Astrocyte (in vitro differentiated cells and primary cell): ENCODE data around the gene TSPAN32. TPM values are rescaled to one million over a fixed set of nuclear protein-coding genes. Genes with fewer than 3 reads are reported as not detected.

Source experiments
- DNase-seq: peaks from one replicate; pipeline ENCODE4 v3.0.0-alpha.2; 2010; ENCODE audit warnings: low read depth
- FAIRE-seq: peaks from 2 replicates; lab custom pipeline; 2011; peaks lifted over from hg19 to GRCh38; lab: Jason Lieb, UNC
- H2AFZ ChIP-seq: 2 replicates; pipeline ENCODE4 v1.6.0; 2012; ENCODE audit warnings: low read depth, low read length, inconsistent platforms
- H3K27ac ChIP-seq: 2 replicates; pipeline ENCODE4 v1.5.1; 2011; ENCODE audit warnings: low read depth, low read length, inconsistent platforms
- H3K27me3 ChIP-seq: 2 replicates; pipeline ENCODE4 v1.6.0; 2011; ENCODE audit warnings: low read length, inconsistent platforms; ENCODE audit not compliant: insufficient read depth
- H3K36me3 ChIP-seq: 2 replicates; pipeline ENCODE4 v1.5.1; 2011; ENCODE audit warnings: low read length, inconsistent platforms; ENCODE audit not compliant: insufficient read depth
- H3K4me1 ChIP-seq: 2 replicates; pipeline ENCODE4 v1.5.1; 2011; ENCODE audit warnings: low read length, inconsistent platforms; ENCODE audit not compliant: insufficient read depth
- H3K4me2 ChIP-seq: 2 replicates; pipeline ENCODE4 v1.6.0; 2012; ENCODE audit warnings: low read length, inconsistent platforms
- H3K4me3 ChIP-seq: 2 replicates; pipeline ENCODE4 v1.5.1; 2011; ENCODE audit warnings: low read depth, mild to moderate bottlenecking, low read length, inconsistent platforms; ENCODE audit not compliant: insufficient read depth
- H3K79me2 ChIP-seq: 2 replicates; pipeline ENCODE4 v1.6.0; 2012; ENCODE audit warnings: mild to moderate bottlenecking, low read length, inconsistent platforms; ENCODE audit not compliant: insufficient read depth
- H3K9ac ChIP-seq: 2 replicates; pipeline ENCODE4 v1.6.0; 2012; ENCODE audit warnings: mild to moderate bottlenecking, low read length, inconsistent platforms
- H3K9me3 ChIP-seq: 2 replicates; pipeline ENCODE4 v1.5.1; 2012; ENCODE audit warnings: low read depth, mild to moderate bottlenecking, low read length, inconsistent platforms; ENCODE audit not compliant: insufficient read depth
- H4K20me1 ChIP-seq: 2 replicates; pipeline ENCODE4 v1.6.0; 2012; ENCODE audit warnings: low read length, inconsistent platforms; ENCODE audit not compliant: insufficient read depth
- H3K27ac Mint-ChIP-seq: one replicate; pipeline ENCODE4 v1.8.0; 2021; ENCODE audit warnings: mild to moderate bottlenecking, mixed read lengths; ENCODE audit not compliant: unreplicated experiment
- H3K27me3 Mint-ChIP-seq: one replicate; pipeline ENCODE4 v1.8.0; 2021; ENCODE audit warnings: low read depth, mixed read lengths; ENCODE audit not compliant: unreplicated experiment
- H3K36me3 Mint-ChIP-seq: one replicate; pipeline ENCODE4 v1.8.0; 2021; ENCODE audit warnings: low read depth, mixed read lengths; ENCODE audit not compliant: unreplicated experiment
- H3K4me1 Mint-ChIP-seq: one replicate; pipeline ENCODE4 v1.8.0; 2021; ENCODE audit warnings: low read depth, mixed read lengths; ENCODE audit not compliant: unreplicated experiment
- H3K4me3 Mint-ChIP-seq: one replicate; pipeline ENCODE4 v1.8.0; 2021; ENCODE audit warnings: mild to moderate bottlenecking, moderate library complexity, mixed read lengths; ENCODE audit not compliant: unreplicated experiment
- H3K9me3 Mint-ChIP-seq: one replicate; pipeline ENCODE4 v1.8.0; 2021; ENCODE audit warnings: mild to moderate bottlenecking, mixed read lengths; ENCODE audit not compliant: unreplicated experiment
- EZH2 ChIP-seq: IDR thresholded peaks from 2 replicates; pipeline ENCODE4 v1.6.1; 2012; ENCODE audit warnings: mild to moderate bottlenecking, low read length, inconsistent platforms; ENCODE audit not compliant: insufficient read depth
- total RNA-seq: library from RNA; stranded (reverse); gene quantifications from 2 replicates; pipeline ENCODE4 v1.2.1, GENCODE V29; 2021
- TF ChIP-seq, protein P1 (sequence below): IDR thresholded peaks from 2 replicates; pipeline ENCODE4 v1.5.1; 2011; ENCODE audit warnings: low read depth, mild to moderate bottlenecking, inconsistent platforms, low read length, moderate library complexity; ENCODE audit not compliant: insufficient read depth

The TSPAN32 gene
- total RNA-seq, 1 donor from 2014 or later, result not detected

DNA sequence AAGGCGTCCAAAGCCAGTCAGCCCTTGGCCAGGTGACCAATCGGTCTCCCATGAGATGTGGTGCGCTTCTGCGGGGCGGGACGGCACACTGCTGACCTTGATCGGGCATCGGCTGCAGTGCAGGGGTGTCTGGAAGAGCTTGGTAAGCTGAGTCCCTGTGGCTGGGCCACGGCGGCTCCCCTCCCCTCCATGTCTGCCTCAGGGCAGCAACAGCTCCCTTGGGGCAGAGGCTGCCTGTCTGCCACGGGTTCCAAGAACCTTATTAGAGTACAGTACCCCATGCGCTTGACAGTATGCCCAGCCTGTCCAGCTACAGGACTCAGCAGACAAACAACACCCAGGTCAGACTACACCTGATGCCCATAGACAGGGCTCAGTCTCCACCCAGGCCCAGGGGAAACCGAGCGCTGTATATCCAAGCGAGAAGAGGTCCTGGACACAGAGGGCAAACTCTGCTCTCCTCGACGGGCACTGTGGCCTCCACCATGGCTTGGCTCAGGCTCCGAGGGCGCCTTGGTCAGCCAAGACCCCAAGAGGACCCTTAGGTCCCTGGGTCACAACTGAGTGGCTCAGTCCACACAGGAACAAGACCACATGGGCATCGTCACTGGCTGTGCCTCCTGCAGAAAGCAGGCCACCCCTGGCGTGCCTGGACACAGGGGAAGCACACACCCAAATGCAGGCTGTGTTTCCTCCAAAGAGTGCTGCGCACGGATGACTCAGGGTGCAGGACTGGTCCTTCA is 18.9 kb downstream of the TSPAN32 start:
- H2AFZ ChIP-seq, result no peak overlapping the region
- no peaks in the 10 kb centered on the region for H3K27me3 ChIP-seq
- H3K4me3 ChIP-seq, result no peak overlapping the region
- H3K27ac ChIP-seq, result no peak overlapping the region
- H3K9me3 Mint-ChIP-seq, result peaks cover 11% of the 10 kb centered on the region
- no peak for DNase-seq
- no peak overlapping the region for H3K4me3 Mint-ChIP-seq
- no peak overlapping the region for H3K4me2 ChIP-seq
- no peak for FAIRE-seq
- H3K79me2 ChIP-seq, result no peaks in the 10 kb centered on the region
- TF ChIP-seq, protein P1, sequence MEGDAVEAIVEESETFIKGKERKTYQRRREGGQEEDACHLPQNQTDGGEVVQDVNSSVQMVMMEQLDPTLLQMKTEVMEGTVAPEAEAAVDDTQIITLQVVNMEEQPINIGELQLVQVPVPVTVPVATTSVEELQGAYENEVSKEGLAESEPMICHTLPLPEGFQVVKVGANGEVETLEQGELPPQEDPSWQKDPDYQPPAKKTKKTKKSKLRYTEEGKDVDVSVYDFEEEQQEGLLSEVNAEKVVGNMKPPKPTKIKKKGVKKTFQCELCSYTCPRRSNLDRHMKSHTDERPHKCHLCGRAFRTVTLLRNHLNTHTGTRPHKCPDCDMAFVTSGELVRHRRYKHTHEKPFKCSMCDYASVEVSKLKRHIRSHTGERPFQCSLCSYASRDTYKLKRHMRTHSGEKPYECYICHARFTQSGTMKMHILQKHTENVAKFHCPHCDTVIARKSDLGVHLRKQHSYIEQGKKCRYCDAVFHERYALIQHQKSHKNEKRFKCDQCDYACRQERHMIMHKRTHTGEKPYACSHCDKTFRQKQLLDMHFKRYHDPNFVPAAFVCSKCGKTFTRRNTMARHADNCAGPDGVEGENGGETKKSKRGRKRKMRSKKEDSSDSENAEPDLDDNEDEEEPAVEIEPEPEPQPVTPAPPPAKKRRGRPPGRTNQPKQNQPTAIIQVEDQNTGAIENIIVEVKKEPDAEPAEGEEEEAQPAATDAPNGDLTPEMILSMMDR, result no peak
- TF ChIP-seq EZH2, result no peak
- H3K4me1 Mint-ChIP-seq, result no peaks in the 10 kb centered on the region
- no peaks in the 10 kb centered on the region for H3K4me1 ChIP-seq
- no peaks in the 10 kb centered on the region for H3K36me3 ChIP-seq
- H4K20me1 ChIP-seq, result no peaks in the 10 kb centered on the region
- peaks cover 48% of the 10 kb centered on the region for H3K27me3 Mint-ChIP-seq
- H3K36me3 Mint-ChIP-seq, result peaks cover 8% of the 10 kb centered on the region
- H3K9me3 ChIP-seq, result no peaks in the 10 kb centered on the region
- H3K9ac ChIP-seq, result no peak overlapping the region
- no peak overlapping the region for H3K27ac Mint-ChIP-seq

DNA sequence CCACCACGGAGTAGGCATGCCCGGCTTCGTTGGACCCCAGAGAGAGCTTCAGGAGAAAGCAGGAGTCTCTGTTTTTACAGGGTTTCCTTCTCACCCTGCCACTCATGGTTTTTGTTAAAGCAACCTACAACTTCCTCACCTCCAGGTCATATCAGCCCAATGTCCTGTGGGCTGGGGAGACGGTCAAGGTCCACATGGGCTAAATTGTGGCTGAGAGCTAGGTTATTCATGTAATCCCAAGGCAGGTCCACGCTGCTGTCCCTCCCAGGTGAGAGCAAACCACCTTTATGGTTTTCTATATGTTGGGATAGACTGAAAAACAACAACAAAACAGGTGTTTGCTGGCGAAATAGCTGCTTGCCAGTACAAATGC is 19.5 kb downstream of the TSPAN32 start:
- Histone ChIP-seq H3K4me3 (no peak overlapping the region), H3K27ac (no peak overlapping the region), H3K79me2 (no peaks in the 10 kb centered on the region), H2AFZ (no peak overlapping the region), H3K27me3 (no peaks in the 10 kb centered on the region), H3K9me3 (no peaks in the 10 kb centered on the region), H3K4me1 (no peaks in the 10 kb centered on the region), H3K36me3 (no peaks in the 10 kb centered on the region), H3K9ac (no peak overlapping the region), H3K4me2 (no peak overlapping the region), H4K20me1 (no peaks in the 10 kb centered on the region)
- H3K9me3 Mint-ChIP-seq, result peaks cover 13% of the 10 kb centered on the region
- no peak for DNase-seq
- H3K4me3 Mint-ChIP-seq, result no peak overlapping the region
- H3K27ac Mint-ChIP-seq, result no peak overlapping the region
- peaks cover 8% of the 10 kb centered on the region for H3K36me3 Mint-ChIP-seq
- no peak for FAIRE-seq
- peaks cover 48% of the 10 kb centered on the region for H3K27me3 Mint-ChIP-seq
- no peaks in the 10 kb centered on the region for H3K4me1 Mint-ChIP-seq
- TF ChIP-seq, protein P1, result no peak
- no peak for TF ChIP-seq EZH2

DNA sequence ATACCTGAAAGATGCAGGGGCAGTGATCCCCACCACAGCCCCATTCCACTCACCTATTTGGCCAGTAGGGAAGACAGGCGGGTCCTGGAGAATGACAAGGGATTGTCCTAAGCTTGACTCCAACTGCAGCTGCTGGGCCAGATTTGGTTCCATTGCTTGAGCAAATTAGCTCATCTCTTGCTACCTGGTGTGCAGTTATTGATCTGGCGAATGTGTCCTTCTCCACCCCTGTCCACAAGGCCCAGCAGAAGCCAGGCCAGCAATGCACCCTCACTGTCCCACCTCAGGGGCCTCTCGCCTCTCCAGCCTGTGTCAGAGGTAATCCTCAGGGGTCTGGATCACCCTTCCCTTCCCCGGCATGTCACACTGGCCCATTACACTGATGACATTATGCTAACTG is 23.3 kb downstream of the TSPAN32 start:
- H4K20me1 ChIP-seq, result no peaks in the 10 kb centered on the region
- Mint-ChIP-seq H3K4me1 (no peaks in the 10 kb centered on the region), H3K4me3 (no peak overlapping the region), H3K27me3 (peaks cover 41% of the 10 kb centered on the region), H3K27ac (no peak overlapping the region), H3K36me3 (peaks cover 4% of the 10 kb centered on the region), H3K9me3 (peaks cover 13% of the 10 kb centered on the region)
- TF ChIP-seq, protein P1, result no peak
- no peak for TF ChIP-seq EZH2
- no peak for DNase-seq
- no peaks in the 10 kb centered on the region for H3K36me3 ChIP-seq
- peaks cover 6% of the 10 kb centered on the region for H3K27me3 ChIP-seq
- H3K4me2 ChIP-seq, result no peak overlapping the region
- H3K4me3 ChIP-seq, result no peak overlapping the region
- no peaks in the 10 kb centered on the region for H3K79me2 ChIP-seq
- H3K27ac ChIP-seq, result no peak overlapping the region
- no peak overlapping the region for H2AFZ ChIP-seq
- no peak for FAIRE-seq
- H3K9ac ChIP-seq, result no peak overlapping the region
- no peaks in the 10 kb centered on the region for H3K4me1 ChIP-seq
- peaks cover 2% of the 10 kb centered on the region for H3K9me3 ChIP-seq
